ENCODE data around the gene CYP24A1.

DNA sequence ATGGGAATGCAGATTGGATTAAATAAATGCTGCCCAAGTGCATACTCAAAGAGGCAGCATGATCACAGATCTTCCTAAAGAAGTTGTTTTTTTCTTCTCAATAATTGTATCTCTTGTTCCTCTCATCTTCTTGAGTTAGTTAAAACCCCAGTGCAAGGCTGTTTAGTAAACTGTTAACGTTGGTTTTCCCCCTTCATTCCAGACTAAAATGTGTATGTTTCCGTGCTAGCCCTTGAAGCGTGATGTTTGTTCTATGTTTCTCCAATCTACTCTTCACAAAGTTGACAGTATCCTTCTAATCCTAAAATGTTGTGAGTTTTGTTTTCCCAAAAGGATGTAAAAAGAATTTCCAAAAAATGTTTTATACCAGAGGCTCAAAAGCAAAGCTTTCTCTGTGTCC lies 15.6 kb downstream of the CYP24A1 start:
- TF ChIP-seq, protein P1, sequence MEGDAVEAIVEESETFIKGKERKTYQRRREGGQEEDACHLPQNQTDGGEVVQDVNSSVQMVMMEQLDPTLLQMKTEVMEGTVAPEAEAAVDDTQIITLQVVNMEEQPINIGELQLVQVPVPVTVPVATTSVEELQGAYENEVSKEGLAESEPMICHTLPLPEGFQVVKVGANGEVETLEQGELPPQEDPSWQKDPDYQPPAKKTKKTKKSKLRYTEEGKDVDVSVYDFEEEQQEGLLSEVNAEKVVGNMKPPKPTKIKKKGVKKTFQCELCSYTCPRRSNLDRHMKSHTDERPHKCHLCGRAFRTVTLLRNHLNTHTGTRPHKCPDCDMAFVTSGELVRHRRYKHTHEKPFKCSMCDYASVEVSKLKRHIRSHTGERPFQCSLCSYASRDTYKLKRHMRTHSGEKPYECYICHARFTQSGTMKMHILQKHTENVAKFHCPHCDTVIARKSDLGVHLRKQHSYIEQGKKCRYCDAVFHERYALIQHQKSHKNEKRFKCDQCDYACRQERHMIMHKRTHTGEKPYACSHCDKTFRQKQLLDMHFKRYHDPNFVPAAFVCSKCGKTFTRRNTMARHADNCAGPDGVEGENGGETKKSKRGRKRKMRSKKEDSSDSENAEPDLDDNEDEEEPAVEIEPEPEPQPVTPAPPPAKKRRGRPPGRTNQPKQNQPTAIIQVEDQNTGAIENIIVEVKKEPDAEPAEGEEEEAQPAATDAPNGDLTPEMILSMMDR (IDR thresholded peaks at IDR 0.05), result no peak
- no peak for TF ChIP-seq POLR2A (IDR thresholded peaks at IDR 0.05)
